Coronary artery (tissue), 2 donors: Measurements from ENCODE around the gene P3H4.

ENCODE experiments used
- DNase-seq: peaks from one replicate; pipeline ENCODE4 v3.0.0-alpha.2; 2017; ENCODE audit warnings: low spot score
- H3K27ac ChIP-seq, 2 donors: fragments of 200-600 bp; sonication (generic); one replicate each; pipeline ENCODE4 v1.5.1; 2016 to 2019
- H3K4me3 ChIP-seq: fragments of 200-600 bp; sonication (generic); 2 replicates; pipeline ENCODE4 v1.5.1; 2016; ENCODE audit warnings: mild to moderate bottlenecking, moderate library complexity
- TF ChIP-seq, protein P1 (sequence below): fragments of 200-600 bp; sonication (generic); IDR thresholded peaks from one replicate; pipeline ENCODE4 v1.5.1; 2019; ENCODE audit warnings: antibody characterized with exemption

The P3H4 gene

DNA sequence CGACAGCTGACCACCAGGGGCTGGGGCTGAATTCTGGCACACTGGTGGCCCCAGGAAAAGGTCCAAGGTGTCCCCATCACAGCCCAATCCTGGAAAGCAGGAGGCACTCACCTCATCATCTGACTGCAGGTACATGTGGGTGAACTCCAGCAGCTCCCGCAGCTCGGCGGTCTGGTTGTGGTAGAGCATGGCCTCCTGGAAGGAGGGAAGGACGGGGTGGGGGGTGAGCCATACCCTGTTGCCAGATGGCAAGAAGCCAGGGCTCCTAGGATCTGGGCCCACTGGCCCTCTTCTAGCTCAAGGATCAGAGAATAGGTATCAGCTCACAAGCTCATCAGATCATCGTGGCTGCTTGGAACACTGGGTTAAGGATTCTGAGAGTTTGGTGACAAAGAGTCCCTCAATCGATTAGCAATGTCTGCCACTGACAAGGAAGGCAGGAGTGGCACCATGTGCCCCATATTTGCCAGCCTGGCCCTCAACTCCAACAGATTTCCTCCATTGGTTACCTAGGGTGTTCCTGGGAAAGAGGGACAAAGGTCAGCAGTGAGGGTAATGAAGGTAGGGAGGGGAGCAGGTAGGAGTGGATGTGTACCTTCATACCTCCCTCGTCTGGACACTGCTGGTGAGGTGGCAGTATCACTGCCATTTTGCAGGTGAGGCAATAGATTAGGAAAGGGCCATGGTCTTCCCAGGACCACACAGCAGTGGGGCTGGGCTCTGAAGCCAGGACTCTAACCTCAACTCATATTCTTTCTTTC is 4.9 kb downstream of the P3H4 start:
- DNase-seq, result no peak
- no peak overlapping the region for H3K4me3 ChIP-seq
- TF ChIP-seq, protein P1, sequence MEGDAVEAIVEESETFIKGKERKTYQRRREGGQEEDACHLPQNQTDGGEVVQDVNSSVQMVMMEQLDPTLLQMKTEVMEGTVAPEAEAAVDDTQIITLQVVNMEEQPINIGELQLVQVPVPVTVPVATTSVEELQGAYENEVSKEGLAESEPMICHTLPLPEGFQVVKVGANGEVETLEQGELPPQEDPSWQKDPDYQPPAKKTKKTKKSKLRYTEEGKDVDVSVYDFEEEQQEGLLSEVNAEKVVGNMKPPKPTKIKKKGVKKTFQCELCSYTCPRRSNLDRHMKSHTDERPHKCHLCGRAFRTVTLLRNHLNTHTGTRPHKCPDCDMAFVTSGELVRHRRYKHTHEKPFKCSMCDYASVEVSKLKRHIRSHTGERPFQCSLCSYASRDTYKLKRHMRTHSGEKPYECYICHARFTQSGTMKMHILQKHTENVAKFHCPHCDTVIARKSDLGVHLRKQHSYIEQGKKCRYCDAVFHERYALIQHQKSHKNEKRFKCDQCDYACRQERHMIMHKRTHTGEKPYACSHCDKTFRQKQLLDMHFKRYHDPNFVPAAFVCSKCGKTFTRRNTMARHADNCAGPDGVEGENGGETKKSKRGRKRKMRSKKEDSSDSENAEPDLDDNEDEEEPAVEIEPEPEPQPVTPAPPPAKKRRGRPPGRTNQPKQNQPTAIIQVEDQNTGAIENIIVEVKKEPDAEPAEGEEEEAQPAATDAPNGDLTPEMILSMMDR, result no peak
- no peak overlapping the region for H3K27ac ChIP-seq

- no peak for DNase-seq
- H3K27ac ChIP-seq, result no peak overlapping the region
- H3K4me3 ChIP-seq, result no peak overlapping the region
- TF ChIP-seq, protein P1, result no peak
Measured at GRCh38 chr17:41803049-41804020, 8.4 kb downstream of the P3H4 start.

GRCh38 chr17:41801374-41802271 is 10.1 kb downstream of the P3H4 start:
- DNase-seq, result peak; percentile 83
- Histone ChIP-seq H3K27ac (no peak overlapping the region), H3K4me3 (peak overlapping the region; percentile 56)
- TF ChIP-seq, protein P1, result peak; percentile 97

- DNase-seq, result peak; percentile 73
- Histone ChIP-seq H3K27ac (no peak overlapping the region), H3K4me3 (peak overlapping the region; percentile 56)
- TF ChIP-seq, protein P1, result no peak
Measured at GRCh38 chr17:41800601-41801373, 11.0 kb downstream of the P3H4 start.

DNA sequence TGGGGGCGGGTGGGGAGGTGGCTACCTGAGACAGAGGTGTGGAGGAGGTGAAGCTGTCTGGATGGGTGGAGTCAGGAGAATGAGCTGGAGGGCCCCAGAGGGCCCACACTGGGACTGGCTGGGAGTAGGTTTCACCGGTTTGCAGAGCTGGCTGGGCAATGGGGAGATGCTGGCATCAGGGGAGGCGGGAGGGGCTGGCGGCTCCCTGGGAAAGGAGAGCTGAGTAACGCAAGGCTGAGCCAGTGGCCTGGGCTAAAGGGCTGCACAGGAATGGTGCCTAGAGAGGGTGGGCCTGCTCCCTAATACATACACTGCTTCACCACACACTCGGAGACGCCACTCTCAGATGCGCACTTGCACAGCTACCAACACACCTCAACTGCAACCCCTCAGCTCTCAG is 12.4 kb downstream of the P3H4 start:
- no peak overlapping the region for H3K4me3 ChIP-seq
- TF ChIP-seq, protein P1, result no peak
- no peak overlapping the region for H3K27ac ChIP-seq

DNA sequence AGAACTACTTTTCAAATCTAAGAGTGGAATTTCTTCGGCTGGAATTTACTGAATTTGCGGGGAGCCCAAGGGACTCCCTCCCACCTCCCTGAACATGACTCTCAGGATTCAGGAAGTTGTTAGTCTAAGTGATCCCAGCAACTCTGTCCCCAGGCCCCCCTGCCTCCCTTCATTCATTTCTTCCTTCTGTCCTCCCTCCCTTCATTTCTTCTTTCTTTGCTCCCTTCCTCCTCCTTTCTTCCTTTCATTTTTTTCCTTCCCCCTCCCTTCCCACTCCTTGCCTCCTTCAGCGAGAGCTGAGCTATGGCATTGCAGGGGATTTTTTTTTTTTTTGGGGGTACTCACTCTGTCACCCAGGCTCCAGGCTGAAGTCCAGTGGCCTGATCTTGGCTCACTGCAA is 14.4 kb downstream of the P3H4 start:
- Histone ChIP-seq H3K27ac (no peak overlapping the region), H3K4me3 (no peak overlapping the region)
- TF ChIP-seq, protein P1, result no peak
- no peak for DNase-seq

More for the DNA sequence above, 12.4 kb downstream of the P3H4 start:
- DNase-seq, result no peak
